ENCODE measurements around the gene PTH2R. TPM values are rescaled to one million over a fixed set of nuclear protein-coding genes. Genes with fewer than 3 reads are reported as not detected.
"Not testable (repeated sequence)": the region's sequence is repeated elsewhere in the genome, so short reads cannot be mapped to it uniquely, and the experiment has no call there.

The PTH2R gene
- total RNA-seq, 1 donor from 2014 or later, result not detected

DNA sequence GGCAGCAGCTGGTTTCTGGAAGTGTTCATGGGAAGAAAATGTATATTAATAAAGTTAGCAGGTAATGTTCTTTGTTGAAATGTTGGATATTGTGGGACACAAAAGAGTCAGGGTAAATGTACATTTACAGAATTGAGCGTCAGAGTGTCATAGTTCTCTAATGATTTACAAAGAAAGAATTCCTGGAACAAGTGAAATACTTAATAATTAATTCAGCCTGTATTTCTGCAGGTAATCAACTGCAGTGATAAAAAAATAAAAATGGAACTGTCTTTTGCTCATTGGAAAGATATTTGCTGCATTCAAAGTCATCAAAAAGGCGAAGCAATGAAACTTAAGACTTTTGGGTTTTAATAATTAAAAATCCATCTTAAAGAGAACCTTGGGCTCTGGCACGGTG, 27.4 kb upstream of the PTH2R start:
- peaks cover 66% of the 10 kb centered on the region for H3K27me3 Mint-ChIP-seq (ENCODE audit: unreplicated experiment)
- no peak overlapping the region for H3K4me3 Mint-ChIP-seq (ENCODE audit: unreplicated experiment)

DNA sequence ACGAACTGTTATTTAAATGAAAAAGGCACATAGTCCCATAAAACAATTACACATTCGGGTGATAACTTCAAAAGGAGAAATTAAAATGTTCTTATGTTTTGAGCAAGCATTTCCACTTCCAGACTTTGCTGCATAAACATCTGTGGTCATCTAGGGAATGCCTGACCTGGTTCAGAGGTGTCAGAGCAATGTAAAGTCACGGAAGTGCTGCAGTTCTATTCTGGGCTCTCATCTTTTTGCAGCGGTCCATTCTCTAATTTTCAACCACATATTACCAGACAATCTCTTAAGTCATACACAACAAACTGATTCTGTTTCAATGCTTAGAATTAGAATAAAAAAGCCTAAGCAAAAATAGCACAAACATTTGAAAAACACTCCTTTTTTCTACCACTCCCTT, 22.0 kb upstream of the PTH2R start:
- H3K9me3 Mint-ChIP-seq (ENCODE audit: unreplicated experiment), result no peaks in the 10 kb centered on the region
- no peaks in the 10 kb centered on the region for H3K36me3 Mint-ChIP-seq (ENCODE audit: unreplicated experiment)
- H3K4me3 Mint-ChIP-seq (ENCODE audit: unreplicated experiment), result no peak overlapping the region
- H3K4me1 Mint-ChIP-seq (ENCODE audit: unreplicated experiment), result no peaks in the 10 kb centered on the region
- no peak overlapping the region for H3K27ac Mint-ChIP-seq (ENCODE audit: unreplicated experiment)
- TF ChIP-seq, protein P1, sequence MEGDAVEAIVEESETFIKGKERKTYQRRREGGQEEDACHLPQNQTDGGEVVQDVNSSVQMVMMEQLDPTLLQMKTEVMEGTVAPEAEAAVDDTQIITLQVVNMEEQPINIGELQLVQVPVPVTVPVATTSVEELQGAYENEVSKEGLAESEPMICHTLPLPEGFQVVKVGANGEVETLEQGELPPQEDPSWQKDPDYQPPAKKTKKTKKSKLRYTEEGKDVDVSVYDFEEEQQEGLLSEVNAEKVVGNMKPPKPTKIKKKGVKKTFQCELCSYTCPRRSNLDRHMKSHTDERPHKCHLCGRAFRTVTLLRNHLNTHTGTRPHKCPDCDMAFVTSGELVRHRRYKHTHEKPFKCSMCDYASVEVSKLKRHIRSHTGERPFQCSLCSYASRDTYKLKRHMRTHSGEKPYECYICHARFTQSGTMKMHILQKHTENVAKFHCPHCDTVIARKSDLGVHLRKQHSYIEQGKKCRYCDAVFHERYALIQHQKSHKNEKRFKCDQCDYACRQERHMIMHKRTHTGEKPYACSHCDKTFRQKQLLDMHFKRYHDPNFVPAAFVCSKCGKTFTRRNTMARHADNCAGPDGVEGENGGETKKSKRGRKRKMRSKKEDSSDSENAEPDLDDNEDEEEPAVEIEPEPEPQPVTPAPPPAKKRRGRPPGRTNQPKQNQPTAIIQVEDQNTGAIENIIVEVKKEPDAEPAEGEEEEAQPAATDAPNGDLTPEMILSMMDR (IDR thresholded peaks at IDR 0.05), result no peak
- no peak for DNase-seq (ENCODE audit: extremely low spot score, unreplicated experiment)
- peaks cover 64% of the 10 kb centered on the region for H3K27me3 Mint-ChIP-seq (ENCODE audit: unreplicated experiment)

More for the DNA sequence above, 27.4 kb upstream of the PTH2R start:
- Mint-ChIP-seq H3K9me3 (ENCODE audit: unreplicated experiment) (no peaks in the 10 kb centered on the region), H3K36me3 (ENCODE audit: unreplicated experiment) (no peaks in the 10 kb centered on the region), H3K27ac (ENCODE audit: unreplicated experiment) (no peak overlapping the region), H3K4me1 (ENCODE audit: unreplicated experiment) (no peaks in the 10 kb centered on the region)
- no peak for DNase-seq (ENCODE audit: extremely low spot score, unreplicated experiment)
- TF ChIP-seq, protein P1 (IDR thresholded peaks at IDR 0.05), result no peak

DNA sequence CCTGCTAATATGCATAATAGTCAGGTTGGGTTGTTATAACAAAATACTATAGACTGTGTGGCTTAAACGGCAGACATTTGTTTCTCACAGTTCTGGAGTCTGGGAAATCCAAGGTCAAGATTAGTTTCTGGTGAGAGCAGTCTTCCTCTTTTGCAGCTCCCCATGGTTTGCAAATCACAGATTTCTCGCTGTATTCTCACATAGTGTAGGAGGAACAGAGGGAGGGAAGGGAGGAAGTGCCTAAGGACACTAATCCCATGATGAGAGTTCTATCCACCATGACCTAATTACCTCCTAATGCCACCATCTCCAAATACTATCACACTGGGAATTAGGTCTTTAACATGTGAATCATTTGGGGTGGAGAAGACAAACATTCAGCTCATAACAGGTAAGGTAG, 20.1 kb upstream of the PTH2R start:
- H3K9me3 Mint-ChIP-seq (ENCODE audit: unreplicated experiment), result no peaks in the 10 kb centered on the region
- H3K27ac Mint-ChIP-seq (ENCODE audit: unreplicated experiment), result no peak overlapping the region
- no peak for DNase-seq (ENCODE audit: extremely low spot score, unreplicated experiment)
- no peak overlapping the region for H3K4me3 Mint-ChIP-seq (ENCODE audit: unreplicated experiment)
- H3K27me3 Mint-ChIP-seq (ENCODE audit: unreplicated experiment), result peaks cover 55% of the 10 kb centered on the region
- no peaks in the 10 kb centered on the region for H3K36me3 Mint-ChIP-seq (ENCODE audit: unreplicated experiment)
- no peaks in the 10 kb centered on the region for H3K4me1 Mint-ChIP-seq (ENCODE audit: unreplicated experiment)
- TF ChIP-seq, protein P1 (IDR thresholded peaks at IDR 0.05), result no peak

DNA sequence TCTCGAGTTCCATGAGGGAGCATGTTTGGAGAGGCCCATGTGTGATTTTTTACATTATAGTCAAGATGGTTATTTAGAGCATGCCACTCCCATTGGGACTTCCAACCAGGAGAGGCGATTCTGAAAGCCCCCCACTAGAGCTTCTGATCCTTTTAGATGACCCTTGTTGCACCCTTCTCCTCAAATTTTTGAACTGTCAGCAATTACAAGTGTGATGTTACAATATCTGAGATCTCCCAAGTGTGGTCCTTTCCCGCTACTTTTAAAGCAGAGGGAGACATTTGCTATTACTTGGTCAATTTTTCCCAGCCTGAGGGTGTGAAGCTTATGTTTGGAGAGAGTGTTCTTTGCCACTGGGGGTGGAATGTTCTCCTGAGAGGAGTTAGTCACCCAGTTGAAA, 16.7 kb upstream of the PTH2R start:
- no peak overlapping the region for H3K4me3 Mint-ChIP-seq (ENCODE audit: unreplicated experiment)
- H3K36me3 Mint-ChIP-seq (ENCODE audit: unreplicated experiment), result no peaks in the 10 kb centered on the region
- no peak overlapping the region for H3K27ac Mint-ChIP-seq (ENCODE audit: unreplicated experiment)
- no peaks in the 10 kb centered on the region for H3K9me3 Mint-ChIP-seq (ENCODE audit: unreplicated experiment)
- no peak for DNase-seq (ENCODE audit: extremely low spot score, unreplicated experiment)
- TF ChIP-seq, protein P1 (IDR thresholded peaks at IDR 0.05), result no peak
- peaks cover 27% of the 10 kb centered on the region for H3K27me3 Mint-ChIP-seq (ENCODE audit: unreplicated experiment)
- H3K4me1 Mint-ChIP-seq (ENCODE audit: unreplicated experiment), result no peaks in the 10 kb centered on the region

DNA sequence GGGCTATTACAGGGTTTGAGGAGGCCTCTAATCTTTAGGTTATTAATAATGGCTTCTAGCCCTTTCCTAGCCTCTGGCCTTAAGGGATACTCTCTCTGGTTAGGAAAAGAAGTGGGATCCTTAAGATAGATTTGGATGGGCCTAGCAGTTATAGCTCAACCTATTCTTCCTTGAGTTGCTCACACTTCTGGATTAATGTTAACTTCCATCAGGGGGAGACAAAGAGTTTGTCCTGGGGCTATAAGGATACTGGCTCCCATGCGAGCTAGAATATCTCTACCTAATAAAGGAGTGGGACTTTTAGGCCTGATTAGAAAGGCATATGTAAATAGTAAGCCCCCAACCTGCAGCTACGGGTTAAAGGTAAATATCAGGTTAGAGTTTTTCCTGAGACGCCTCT, 14.3 kb upstream of the PTH2R start:
- TF ChIP-seq, protein P1 (IDR thresholded peaks at IDR 0.05), result peak; percentile 31
- no peaks in the 10 kb centered on the region for H3K9me3 Mint-ChIP-seq (ENCODE audit: unreplicated experiment)
- H3K4me1 Mint-ChIP-seq (ENCODE audit: unreplicated experiment), result no peaks in the 10 kb centered on the region
- no peak overlapping the region for H3K4me3 Mint-ChIP-seq (ENCODE audit: unreplicated experiment)
- DNase-seq (ENCODE audit: extremely low spot score, unreplicated experiment), result no peak
- H3K36me3 Mint-ChIP-seq (ENCODE audit: unreplicated experiment), result no peaks in the 10 kb centered on the region
- no peak overlapping the region for H3K27ac Mint-ChIP-seq (ENCODE audit: unreplicated experiment)
- peaks cover 15% of the 10 kb centered on the region for H3K27me3 Mint-ChIP-seq (ENCODE audit: unreplicated experiment)

DNA sequence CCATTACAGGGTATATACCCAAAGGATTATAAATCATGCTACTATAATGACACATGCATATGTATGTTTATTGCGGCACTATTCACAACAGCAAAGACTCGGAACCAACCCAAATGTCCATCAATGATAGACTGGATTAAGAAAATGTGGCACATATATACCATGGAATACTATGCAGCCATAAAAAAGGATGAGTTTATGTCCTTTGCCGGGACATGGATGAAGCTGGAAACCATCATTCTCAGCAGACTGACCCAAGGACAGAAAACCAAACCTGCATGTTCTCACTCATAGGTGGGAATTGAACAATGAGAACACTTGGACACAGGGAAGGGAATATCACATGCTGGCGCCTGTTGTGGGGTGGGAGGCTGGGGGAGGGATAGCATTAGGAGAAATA, 9.8 kb upstream of the PTH2R start:
- not testable (repeated sequence) for H3K4me3 Mint-ChIP-seq (ENCODE audit: unreplicated experiment); H3K4me1 Mint-ChIP-seq (ENCODE audit: unreplicated experiment); DNase-seq (ENCODE audit: extremely low spot score, unreplicated experiment); H3K9me3 Mint-ChIP-seq (ENCODE audit: unreplicated experiment); H3K27ac Mint-ChIP-seq (ENCODE audit: unreplicated experiment); H3K36me3 Mint-ChIP-seq (ENCODE audit: unreplicated experiment)
- H3K27me3 Mint-ChIP-seq (ENCODE audit: unreplicated experiment), result peaks cover 33% of the 10 kb centered on the region
